HG02973 (cell line): Measurements from ENCODE around the gene ASB2.

Source experiments
- ATAC-seq: cut with Tn5 transposase; IDR thresholded peaks from one replicate; pipeline ENCODE4 v1.9.1; 2021; ENCODE audit warnings: moderate library complexity; ENCODE audit not compliant: unreplicated experiment

The ASB2 gene

GRCh38 chr14:93981316-93982229 is 5.2 kb upstream of the ASB2 start:
- no peak for ATAC-seq

- ATAC-seq: no peak
These were observed 4.3 kb upstream of the ASB2 start for GRCh38 chr14:93980456-93981201.

GRCh38 chr14:93978735-93979134 is 2.4 kb upstream of the ASB2 start:
- ATAC-seq: no peak

GRCh38 chr14:93977790-93978581 is 1.6 kb upstream of the ASB2 start:
- ATAC-seq: peak; percentile 42

- ATAC-seq: no peak
These were observed 801 bp upstream of the ASB2 start for GRCh38 chr14:93977171-93977570.

GRCh38 chr14:93975791-93976476 is 436 bp downstream of the ASB2 start:
- peak; percentile 56 for ATAC-seq

GRCh38 chr14:93974833-93975232 is 1.5 kb downstream of the ASB2 start:
- no peak for ATAC-seq

- no peak for ATAC-seq
These were observed 2.1 kb downstream of the ASB2 start for GRCh38 chr14:93974299-93974698.

GRCh38 chr14:93973607-93974006 is 2.8 kb downstream of the ASB2 start:
- ATAC-seq: no peak

- no peak for ATAC-seq
These were observed 3.7 kb downstream of the ASB2 start for GRCh38 chr14:93972618-93973205.

- no peak for ATAC-seq
These were observed 4.7 kb downstream of the ASB2 start for GRCh38 chr14:93971635-93972027.

- peak; percentile 29 for ATAC-seq
These were observed 5.3 kb downstream of the ASB2 start for GRCh38 chr14:93970965-93971634.

GRCh38 chr14:93970585-93970964 is 5.8 kb downstream of the ASB2 start:
- ATAC-seq: no peak

GRCh38 chr14:93969082-93969828 is 7.1 kb downstream of the ASB2 start:
- ATAC-seq: no peak

GRCh38 chr14:93967637-93968250 is 8.6 kb downstream of the ASB2 start:
- peak; percentile 38 for ATAC-seq

GRCh38 chr14:93965946-93966474 is 10.4 kb downstream of the ASB2 start:
- no peak for ATAC-seq

GRCh38 chr14:93965287-93965821 is 11.0 kb downstream of the ASB2 start:
- no peak for ATAC-seq

- ATAC-seq: no peak
These were observed 11.5 kb downstream of the ASB2 start for GRCh38 chr14:93964820-93965286.
